Endothelial cell of umbilical vein (primary cell): Measurements from ENCODE around the gene BMPER. TPM values are rescaled to one million over a fixed set of nuclear protein-coding genes. Genes with fewer than 3 reads are reported as not detected.

Experiments used
- BruUV-seq: library from RNA; stranded (reverse); fragments of 400-500 nt; replicated peaks from 2 replicates; lab custom pipeline; 2021; lab: Mats Ljungman, UMichigan
- CTCF ChIA-PET: fragments of 300-600, 350-600 bp; sonication (Branson Sonifier 250); formaldehyde crosslinking; loops from one replicate; lab custom pipeline; 2021; ENCODE audit warnings: antibody characterized with exemption, inconsistent platforms; lab: Charles Lee
- POLR2A ChIA-PET: fragments of 300-600, 350-600 bp; sonication (Branson Sonifier 250); formaldehyde crosslinking; loops from one replicate; lab custom pipeline; 2021; ENCODE audit warnings: antibody characterized with exemption, inconsistent platforms; lab: Charles Lee
- DNase-seq: peaks from one replicate; pipeline ENCODE4 v3.0.0-alpha.2; 2011; ENCODE audit warnings: low read depth, low spot score
- FAIRE-seq: peaks from 2 replicates; lab custom pipeline; 2011; peaks lifted over from hg19 to GRCh38; lab: Jason Lieb, UNC
- H2AFZ ChIP-seq: 2 replicates; pipeline ENCODE4 v1.6.0; 2012; ENCODE audit warnings: low read depth, low read length, control low read depth, inconsistent platforms
- H3K27ac ChIP-seq: 2 replicates; pipeline ENCODE4 v1.5.1; 2011; ENCODE audit warnings: low read depth, mild to moderate bottlenecking, control low read depth, low read length, moderate library complexity; ENCODE audit not compliant: insufficient read depth
- H3K27me3 ChIP-seq, 2 experiments: 2 replicates each; pipeline versions ENCODE4 v1.6.0 to v1.6.1; 2011; ENCODE audit warnings: low read length in 2 of 2, mixed read lengths in 1 of 2; ENCODE audit not compliant: control insufficient read depth in 2 of 2, insufficient read depth in 2 of 2
- H3K36me3 ChIP-seq, 2 experiments: 2 replicates in 1 of 2; 3 replicates in 1 of 2; pipeline ENCODE4 v1.5.1; 2011; ENCODE audit warnings: low read length in 2 of 2, mild to moderate bottlenecking in 1 of 2, moderate library complexity in 1 of 2; ENCODE audit not compliant: control insufficient read depth in 2 of 2, insufficient read depth in 2 of 2; ENCODE audit errors: extremely low read depth in 1 of 2
- H3K4me1 ChIP-seq: 3 replicates; pipeline ENCODE4 v1.5.1; 2011; ENCODE audit warnings: mild to moderate bottlenecking, low read length; ENCODE audit not compliant: control insufficient read depth, insufficient read depth; ENCODE audit errors: extremely low read depth
- H3K4me2 ChIP-seq: 2 replicates; pipeline ENCODE4 v1.6.1; 2011; ENCODE audit warnings: low read length, control low read depth, mixed read lengths; ENCODE audit not compliant: insufficient read depth
- H3K4me3 ChIP-seq, 3 experiments: fragments of 200-600 bp in 1 of 3; sonication (generic), shearing (Covaris generic) in 1 of 3; replicated peaks in 1 of 3; 2 replicates each; pipeline ENCODE4 v1.5.1; 2011 to 2016; ENCODE audit warnings: control low read depth in 3 of 3, low read length in 3 of 3, mild to moderate bottlenecking in 2 of 3, inconsistent platforms in 1 of 3, low read depth in 1 of 3, moderate library complexity in 1 of 3; ENCODE audit not compliant: insufficient read depth in 1 of 3
- H3K79me2 ChIP-seq: 2 replicates; pipeline ENCODE4 v1.6.0; 2012; ENCODE audit warnings: low read length, inconsistent platforms; ENCODE audit not compliant: control insufficient read depth, insufficient read depth
- H3K9ac ChIP-seq: replicated peaks from 2 replicates; pipeline ENCODE3; 2011; ENCODE audit warnings: low read length, control low read depth; ENCODE audit not compliant: insufficient read depth; ENCODE audit errors: extremely low read depth
- H3K9me1 ChIP-seq: replicated peaks from 3 replicates; pipeline ENCODE4 v1.6.0; 2011; ENCODE audit warnings: mild to moderate bottlenecking, low read length; ENCODE audit not compliant: control insufficient read depth, insufficient read depth; ENCODE audit errors: extremely low read depth
- H3K9me3 ChIP-seq: replicated peaks from 2 replicates; pipeline ENCODE4 v1.5.1; 2012; ENCODE audit warnings: low read length, inconsistent platforms; ENCODE audit not compliant: control insufficient read depth, insufficient read depth
- H4K20me1 ChIP-seq: replicated peaks from 2 replicates; pipeline ENCODE3; 2011; ENCODE audit warnings: mild to moderate bottlenecking, low read length; ENCODE audit not compliant: control insufficient read depth, insufficient read depth; ENCODE audit errors: extremely low read depth
- CTCF ChIP-seq, 2 donors: IDR thresholded peaks; 1 replicate in 1 of 2; 2 replicates in 1 of 2; pipeline ENCODE4 v1.5.1; 2011; ENCODE audit warnings: low read length in 2 of 2, mild to moderate bottlenecking in 2 of 2, moderate library complexity in 2 of 2, control low read depth in 1 of 2, inconsistent platforms in 1 of 2, low read depth in 1 of 2; ENCODE audit not compliant: insufficient read depth in 1 of 2; ENCODE audit errors: extremely low read depth in 1 of 2
- EZH2 ChIP-seq: IDR thresholded peaks from 2 replicates; pipeline ENCODE4 v1.6.1; 2012; ENCODE audit warnings: borderline replicate concordance, low read depth, mild to moderate bottlenecking, moderate library complexity, low read length, inconsistent platforms; ENCODE audit not compliant: severe bottlenecking
- FOS ChIP-seq: IDR thresholded peaks from 2 replicates; pipeline ENCODE4 v1.6.1; 2011; ENCODE audit warnings: mild to moderate bottlenecking, low read length, moderate library complexity, borderline replicate concordance; ENCODE audit not compliant: insufficient read depth
- MAX ChIP-seq: IDR thresholded peaks from 2 replicates; pipeline ENCODE4 v1.6.1; 2011; ENCODE audit not compliant: insufficient read depth, insufficient read length
- POLR2A ChIP-seq: IDR thresholded peaks from 2 replicates; pipeline ENCODE4 v1.6.1; 2012; ENCODE audit warnings: low read depth, mild to moderate bottlenecking, control low read depth, low read length
- POLR2AphosphoS5 ChIP-seq: IDR thresholded peaks from 2 replicates; pipeline ENCODE4 v1.6.1; 2012; ENCODE audit warnings: low read depth, mild to moderate bottlenecking, control low read depth, low read length, moderate library complexity; ENCODE audit not compliant: insufficient read depth
- dilution Hi-C: fragments of 300-500 bp; cut with MboI; formaldehyde crosslinking; loops from one replicate; pipeline ENCODE4 v1.15.0; 2019; ENCODE audit warnings: low sequenced_read_pairs; ENCODE audit not compliant: extremely low pct_ligation_motif_present
- intact Hi-C: fragments of 100-400 bp; cut with micrococcal nuclease; formaldehyde crosslinking; loops from one replicate; pipeline ENCODE4 v1.10.0; 2022
- polyA plus RNA-seq, 4 experiments: library from polyadenylated mRNA; depleted of rRNA in 3 of 4; stranded (reverse) in 3 of 4; unstranded in 1 of 4; fragments of >200 nt; gene quantifications; 2 replicates each; pipeline versions ENCODE4 v1.2.1 to v1.2.3, GENCODE V29; 2011 to 2012; ENCODE audit warnings: missing spikeins in 1 of 4
- total RNA-seq: library from RNA; stranded (reverse); gene quantifications from 2 replicates; pipeline ENCODE4 v1.2.3, GENCODE V29; 2021

Gene BMPER
- total and polyA plus RNA-seq, 2 donors (not counting 3 experiments of a cell fraction or from before 2014, with no cell fraction given): 0.10 to 0.13 TPM

GRCh38 chr7:34109936-34110780 lies 204.8 kb downstream of the BMPER start:
- FAIRE-seq (no peak), DNase-seq (no peak)
- Histone ChIP-seq H3K9me1 (no peaks in the 10 kb centered on the region), H3K36me3 (no peaks in the 10 kb centered on the region), H3K4me1 (no peaks in the 10 kb centered on the region), H3K4me2 (no peak overlapping the region), H4K20me1 (no peaks in the 10 kb centered on the region), H3K79me2 (no peaks in the 10 kb centered on the region), H2AFZ (no peak overlapping the region), H3K9me3 (no peaks in the 10 kb centered on the region), H3K9ac (no peak overlapping the region), H3K4me3 (no peak overlapping the region), H3K27me3 (no peaks in the 10 kb centered on the region), H3K27ac (no peak overlapping the region)
- no TSS peak for BruUV-seq
- dilution Hi-C loops: no loop called here
- POLR2A ChIA-PET: no interaction called here
- CTCF ChIA-PET: interaction anchor here (1.0 kb wide), 1 partner anchor 128 kb away, joined by 3 read pairs; no protein-coding TSS in a partner anchor
- intact Hi-C loops: no loop called here
- TF ChIP-seq FOS: no peak
- TF ChIP-seq CTCF (IDR thresholded peaks at IDR 0.05; ENCODE audit: extremely low read depth in 1 of 2, insufficient read depth in 1 of 2, low read depth in 1 of 2, low read length in 2 of 2): no peak
- no peak for TF ChIP-seq MAX
- TF ChIP-seq POLR2AphosphoS5: no peak
- no peak for TF ChIP-seq POLR2A
- no peak for TF ChIP-seq EZH2
